Cortex of kidney (tissue), 1 donor: ENCODE measurements around the gene PRSS50.
"Not testable (repeated sequence)": the region's sequence is repeated elsewhere in the genome, so short reads cannot be mapped to it uniquely, and the experiment has no call there.

Experiments used
- DNase-seq: peaks from one replicate; lab custom pipeline; 2025; lab: John Stamatoyannopoulos, UW

The PRSS50 gene

GRCh38 chr3:46717447-46718231 is at the start of gene PRSS50:
Gene PRSS50, minus strand, starts transcription at chr3:46717869. Its CDS starts 45 bp downstream, at chr3:46717824.
- DNase-seq = no peak

- DNase-seq = no peak
Observed at GRCh38 chr3:46764206-46764605, 46.5 kb upstream of the PRSS50 start.

- DNase-seq = no peak
Observed at GRCh38 chr3:46763178-46763577, 45.5 kb upstream of the PRSS50 start.

- DNase-seq = no peak
Observed at GRCh38 chr3:46759239-46760167, 41.8 kb upstream of the PRSS50 start.

- no peak for DNase-seq
Observed at GRCh38 chr3:46756642-46757041, 39.0 kb upstream of the PRSS50 start.

- no peak for DNase-seq
Observed at GRCh38 chr3:46755646-46756045, 38.0 kb upstream of the PRSS50 start.

GRCh38 chr3:46753127-46753526 is 35.5 kb upstream of the PRSS50 start:
- DNase-seq = not testable (repeated sequence)

- no peak for DNase-seq
Observed at GRCh38 chr3:46750555-46751038, 32.9 kb upstream of the PRSS50 start.

- no peak for DNase-seq
Observed at GRCh38 chr3:46749129-46749528, 31.5 kb upstream of the PRSS50 start.

- no peak for DNase-seq
Observed at GRCh38 chr3:46748170-46748569, 30.5 kb upstream of the PRSS50 start.

GRCh38 chr3:46746711-46747110 is 29.0 kb upstream of the PRSS50 start:
- DNase-seq = no peak

- DNase-seq = no peak
Observed at GRCh38 chr3:46742992-46743585, 25.4 kb upstream of the PRSS50 start.

- not testable (repeated sequence) for DNase-seq
Observed at GRCh38 chr3:46739565-46739964, 21.9 kb upstream of the PRSS50 start.

GRCh38 chr3:46737329-46737731 is 19.7 kb upstream of the PRSS50 start:
- DNase-seq = no peak

- no peak for DNase-seq
Observed at GRCh38 chr3:46736006-46736872, 18.6 kb upstream of the PRSS50 start.

GRCh38 chr3:46734773-46735172 is 17.1 kb upstream of the PRSS50 start:
- no peak for DNase-seq

- DNase-seq = no peak
Observed at GRCh38 chr3:46733026-46733800, 15.5 kb upstream of the PRSS50 start.

GRCh38 chr3:46731795-46732194 is 14.1 kb upstream of the PRSS50 start:
- no peak for DNase-seq

GRCh38 chr3:46730819-46731218 is 13.2 kb upstream of the PRSS50 start:
- DNase-seq = no peak

GRCh38 chr3:46729038-46729437 is 11.4 kb upstream of the PRSS50 start:
- DNase-seq = no peak
